ENCODE measurements around the gene ISLR.
A peak's percentile ranks its signal among the peaks of the same experiment; 100 is the strongest.

ISLR gene

DNA sequence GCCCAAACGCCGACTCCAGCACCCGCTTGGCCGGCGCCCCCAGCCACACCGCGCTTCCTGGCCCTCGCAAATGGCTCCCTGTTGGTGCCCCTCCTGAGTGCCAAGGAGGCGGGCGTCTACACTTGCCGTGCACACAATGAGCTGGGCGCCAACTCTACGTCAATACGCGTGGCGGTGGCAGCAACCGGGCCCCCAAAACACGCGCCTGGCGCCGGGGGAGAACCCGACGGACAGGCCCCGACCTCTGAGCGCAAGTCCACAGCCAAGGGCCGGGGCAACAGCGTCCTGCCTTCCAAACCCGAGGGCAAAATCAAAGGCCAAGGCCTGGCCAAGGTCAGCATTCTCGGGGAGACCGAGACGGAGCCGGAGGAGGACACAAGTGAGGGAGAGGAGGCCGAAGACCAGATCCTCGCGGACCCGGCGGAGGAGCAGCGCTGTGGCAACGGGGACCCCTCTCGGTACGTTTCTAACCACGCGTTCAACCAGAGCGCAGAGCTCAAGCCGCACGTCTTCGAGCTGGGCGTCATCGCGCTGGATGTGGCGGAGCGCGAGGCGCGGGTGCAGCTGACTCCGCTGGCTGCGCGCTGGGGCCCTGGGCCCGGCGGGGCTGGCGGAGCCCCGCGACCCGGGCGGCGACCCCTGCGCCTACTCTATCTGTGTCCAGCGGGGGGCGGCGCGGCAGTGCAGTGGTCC lies 39.7 kb upstream of the ISLR start:
- H3K27me3 Mint-ChIP-seq: peaks cover 98% of the 10 kb centered on the region
- ATAC-seq: no peak
- H3K9me3 Mint-ChIP-seq: no peaks in the 10 kb centered on the region
- H3K36me3 Mint-ChIP-seq: no peaks in the 10 kb centered on the region
- H3K4me3 Mint-ChIP-seq: no peak overlapping the region
- H3K4me1 Mint-ChIP-seq: peaks cover 46% of the 10 kb centered on the region
- H3K27ac Mint-ChIP-seq: no peak overlapping the region

- H3K27me3 Mint-ChIP-seq: peaks cover 98% of the 10 kb centered on the region
- no peak overlapping the region for H3K27ac Mint-ChIP-seq
- no peak overlapping the region for H3K4me3 Mint-ChIP-seq
- H3K4me1 Mint-ChIP-seq: peaks cover 39% of the 10 kb centered on the region
- H3K36me3 Mint-ChIP-seq: no peaks in the 10 kb centered on the region
- no peak for ATAC-seq
- no peaks in the 10 kb centered on the region for H3K9me3 Mint-ChIP-seq
Measured at GRCh38 chr15:74134387-74135027, 39.0 kb upstream of the ISLR start.

- H3K4me3 Mint-ChIP-seq: peak overlapping the region; percentile 42
- H3K27me3 Mint-ChIP-seq: peaks cover 94% of the 10 kb centered on the region
- no peak for ATAC-seq
- H3K9me3 Mint-ChIP-seq: no peaks in the 10 kb centered on the region
- H3K4me1 Mint-ChIP-seq: peaks cover 35% of the 10 kb centered on the region
- H3K36me3 Mint-ChIP-seq: no peaks in the 10 kb centered on the region
- no peak overlapping the region for H3K27ac Mint-ChIP-seq
Measured at GRCh38 chr15:74135041-74135565, 38.4 kb upstream of the ISLR start.

GRCh38 chr15:74136540-74136813 lies 37.0 kb upstream of the ISLR start:
- no peak for ATAC-seq
- H3K4me3 Mint-ChIP-seq: peak overlapping the region; percentile 48
- H3K27me3 Mint-ChIP-seq: peaks cover 80% of the 10 kb centered on the region
- H3K36me3 Mint-ChIP-seq: no peaks in the 10 kb centered on the region
- no peak overlapping the region for H3K27ac Mint-ChIP-seq
- H3K9me3 Mint-ChIP-seq: no peaks in the 10 kb centered on the region
- peaks cover 25% of the 10 kb centered on the region for H3K4me1 Mint-ChIP-seq

DNA sequence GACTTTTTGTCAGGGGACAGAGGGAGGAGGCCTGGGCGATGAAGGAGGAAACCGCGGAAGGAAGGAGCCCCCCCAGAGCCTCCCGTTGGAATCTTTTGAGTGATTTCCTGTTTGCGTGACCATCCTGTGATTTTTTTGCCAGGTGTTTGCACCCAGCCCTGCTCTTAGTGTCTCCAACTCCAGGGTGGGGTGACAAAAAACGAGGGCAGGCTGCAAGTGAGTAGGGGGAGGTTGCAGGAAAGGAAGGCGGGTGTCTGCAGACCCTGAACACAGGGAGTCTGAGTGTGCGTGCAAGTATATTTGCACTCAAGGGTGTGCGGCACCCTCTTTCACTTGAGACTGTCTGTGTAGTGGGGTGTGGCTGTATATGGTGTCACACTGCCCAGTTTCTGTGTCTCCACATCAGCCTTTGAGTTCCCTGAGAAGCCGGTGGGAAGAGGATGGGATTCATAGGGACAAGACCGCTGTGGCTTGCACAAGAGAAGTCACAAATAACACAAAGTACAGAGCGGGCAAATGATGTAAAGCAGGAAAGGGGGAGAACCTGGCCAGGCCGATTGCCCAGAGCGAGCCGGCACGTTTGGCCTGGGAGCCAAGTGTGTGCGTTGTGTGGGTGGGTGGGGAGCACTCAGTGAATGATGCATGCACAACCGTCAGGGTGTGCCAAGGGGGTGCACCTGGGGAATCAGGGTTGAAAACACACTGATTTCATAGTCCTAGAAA lies 36.5 kb upstream of the ISLR start:
- Mint-ChIP-seq H3K27ac (no peak overlapping the region), H3K9me3 (no peaks in the 10 kb centered on the region), H3K4me1 (peaks cover 25% of the 10 kb centered on the region), H3K27me3 (peaks cover 75% of the 10 kb centered on the region), H3K36me3 (no peaks in the 10 kb centered on the region), H3K4me3 (peak overlapping the region; percentile 48)
- ATAC-seq: no peak

DNA sequence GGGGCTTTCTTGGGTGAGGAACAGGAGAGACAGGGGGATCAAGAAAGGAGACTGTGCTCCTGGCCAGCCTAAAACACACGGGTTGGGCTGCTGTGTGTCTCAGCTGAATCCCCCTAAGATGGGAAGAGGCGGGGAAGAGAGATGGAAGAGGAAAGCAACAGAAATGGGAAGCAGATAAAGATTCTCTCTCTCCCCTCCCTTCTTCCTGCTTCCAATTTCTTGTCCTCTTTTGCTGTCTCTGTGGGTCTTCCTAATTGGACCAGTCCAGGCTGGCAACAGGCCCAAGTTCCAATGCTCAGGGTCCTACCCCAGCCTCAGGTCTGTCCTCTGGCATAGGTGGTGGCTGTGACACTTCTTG lies 36.0 kb upstream of the ISLR start:
- ATAC-seq: no peak
- Mint-ChIP-seq H3K4me1 (peaks cover 25% of the 10 kb centered on the region), H3K27ac (no peak overlapping the region), H3K9me3 (no peaks in the 10 kb centered on the region), H3K4me3 (no peak overlapping the region), H3K27me3 (peaks cover 70% of the 10 kb centered on the region), H3K36me3 (no peaks in the 10 kb centered on the region)

DNA sequence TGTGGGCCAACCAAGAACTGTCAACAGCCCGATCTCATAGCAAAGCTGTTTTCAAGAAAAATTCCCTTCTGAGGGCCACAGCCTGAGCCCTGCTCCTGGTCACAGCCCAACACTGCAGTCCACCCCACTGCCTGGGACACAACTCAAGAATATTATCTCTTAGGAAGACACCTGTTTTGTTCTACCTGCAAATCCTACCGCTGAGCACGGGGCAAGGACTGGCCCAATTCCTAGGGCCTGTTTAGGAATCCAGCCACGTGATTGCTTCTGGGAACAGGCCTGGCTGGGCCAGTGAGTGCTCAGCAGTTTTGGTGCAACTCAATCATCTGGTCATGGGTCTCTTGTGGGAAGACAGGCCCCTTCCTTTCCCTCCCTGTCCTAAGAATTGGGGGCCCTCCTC lies 34.9 kb upstream of the ISLR start:
- Mint-ChIP-seq H3K4me1 (peaks cover 25% of the 10 kb centered on the region), H3K36me3 (no peaks in the 10 kb centered on the region), H3K27me3 (peaks cover 59% of the 10 kb centered on the region), H3K9me3 (no peaks in the 10 kb centered on the region), H3K27ac (no peak overlapping the region), H3K4me3 (no peak overlapping the region)
- no peak for ATAC-seq

- Mint-ChIP-seq H3K36me3 (no peaks in the 10 kb centered on the region), H3K4me1 (peaks cover 10% of the 10 kb centered on the region), H3K27ac (no peak overlapping the region), H3K4me3 (no peak overlapping the region), H3K27me3 (peaks cover 52% of the 10 kb centered on the region), H3K9me3 (no peaks in the 10 kb centered on the region)
- ATAC-seq: no peak
Measured at GRCh38 chr15:74141591-74141990, 31.9 kb upstream of the ISLR start.

DNA sequence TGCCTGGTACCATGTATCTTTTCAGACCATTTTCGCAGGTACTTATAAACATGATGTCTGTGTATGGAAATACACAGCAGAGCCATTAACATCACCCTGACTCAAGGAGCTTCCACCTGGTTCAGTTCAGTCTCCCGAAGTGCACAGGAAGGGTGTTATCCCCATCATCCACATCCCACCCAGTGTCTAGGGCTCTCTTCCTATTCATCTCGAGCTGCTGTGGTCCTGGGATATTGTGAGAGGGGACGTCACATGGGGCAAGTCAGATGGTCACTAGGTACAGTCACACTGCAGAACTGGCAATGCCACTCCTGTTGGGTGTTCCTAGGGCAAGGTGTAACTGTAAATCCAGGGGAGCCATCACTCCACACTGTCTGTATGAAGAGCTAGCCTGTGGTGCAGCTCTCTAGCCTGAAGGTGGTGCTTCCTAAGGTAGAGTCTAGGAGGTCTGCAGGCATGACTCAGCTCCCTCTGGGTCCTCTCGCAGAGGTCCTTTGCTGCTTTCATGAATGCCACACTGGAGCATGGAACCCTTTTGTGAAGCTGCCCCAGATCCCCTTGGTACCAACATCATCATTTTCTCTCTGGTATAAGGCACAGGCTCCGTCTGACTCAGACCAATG lies 29.2 kb upstream of the ISLR start:
- peaks cover 6% of the 10 kb centered on the region for H3K9me3 Mint-ChIP-seq
- H3K4me1 Mint-ChIP-seq: no peaks in the 10 kb centered on the region
- no peak overlapping the region for H3K4me3 Mint-ChIP-seq
- H3K27ac Mint-ChIP-seq: no peak overlapping the region
- H3K27me3 Mint-ChIP-seq: peaks cover 49% of the 10 kb centered on the region
- ATAC-seq: no peak
- no peaks in the 10 kb centered on the region for H3K36me3 Mint-ChIP-seq

GRCh38 chr15:74146277-74146800 lies 27.2 kb upstream of the ISLR start:
- Mint-ChIP-seq H3K4me1 (no peaks in the 10 kb centered on the region), H3K27ac (no peak overlapping the region), H3K36me3 (no peaks in the 10 kb centered on the region), H3K4me3 (no peak overlapping the region), H3K9me3 (peaks cover 6% of the 10 kb centered on the region), H3K27me3 (peaks cover 60% of the 10 kb centered on the region)
- ATAC-seq: no peak

DNA sequence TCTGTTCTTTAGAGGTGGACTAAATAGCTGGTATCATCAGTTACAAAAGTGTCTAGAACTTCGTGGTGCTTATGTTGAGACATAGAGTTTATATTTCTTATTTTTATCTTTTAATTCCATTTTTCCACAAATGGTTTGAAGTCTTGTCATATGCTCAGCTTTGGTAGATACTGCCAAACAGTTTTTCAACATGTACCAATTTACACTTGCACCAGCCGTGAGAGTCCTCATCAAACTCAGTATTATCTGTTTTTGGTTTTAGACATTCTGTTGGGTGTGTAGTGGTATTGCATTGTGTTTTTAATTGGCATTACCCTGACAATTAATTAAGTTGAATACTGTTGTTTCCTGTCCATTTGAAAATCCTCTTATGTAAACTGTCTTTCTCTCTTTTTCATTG lies 26.5 kb upstream of the ISLR start:
- ATAC-seq: no peak
- Mint-ChIP-seq H3K36me3 (no peaks in the 10 kb centered on the region), H3K9me3 (peaks cover 6% of the 10 kb centered on the region), H3K27ac (no peak overlapping the region), H3K27me3 (peaks cover 67% of the 10 kb centered on the region), H3K4me3 (no peak overlapping the region), H3K4me1 (no peaks in the 10 kb centered on the region)

GRCh38 chr15:74155766-74156417 lies 17.6 kb upstream of the ISLR start:
- Mint-ChIP-seq H3K27me3 (peaks cover 52% of the 10 kb centered on the region), H3K9me3 (no peaks in the 10 kb centered on the region), H3K36me3 (no peaks in the 10 kb centered on the region), H3K27ac (no peak overlapping the region), H3K4me3 (no peak overlapping the region), H3K4me1 (peaks cover 11% of the 10 kb centered on the region)
- ATAC-seq: no peak

DNA sequence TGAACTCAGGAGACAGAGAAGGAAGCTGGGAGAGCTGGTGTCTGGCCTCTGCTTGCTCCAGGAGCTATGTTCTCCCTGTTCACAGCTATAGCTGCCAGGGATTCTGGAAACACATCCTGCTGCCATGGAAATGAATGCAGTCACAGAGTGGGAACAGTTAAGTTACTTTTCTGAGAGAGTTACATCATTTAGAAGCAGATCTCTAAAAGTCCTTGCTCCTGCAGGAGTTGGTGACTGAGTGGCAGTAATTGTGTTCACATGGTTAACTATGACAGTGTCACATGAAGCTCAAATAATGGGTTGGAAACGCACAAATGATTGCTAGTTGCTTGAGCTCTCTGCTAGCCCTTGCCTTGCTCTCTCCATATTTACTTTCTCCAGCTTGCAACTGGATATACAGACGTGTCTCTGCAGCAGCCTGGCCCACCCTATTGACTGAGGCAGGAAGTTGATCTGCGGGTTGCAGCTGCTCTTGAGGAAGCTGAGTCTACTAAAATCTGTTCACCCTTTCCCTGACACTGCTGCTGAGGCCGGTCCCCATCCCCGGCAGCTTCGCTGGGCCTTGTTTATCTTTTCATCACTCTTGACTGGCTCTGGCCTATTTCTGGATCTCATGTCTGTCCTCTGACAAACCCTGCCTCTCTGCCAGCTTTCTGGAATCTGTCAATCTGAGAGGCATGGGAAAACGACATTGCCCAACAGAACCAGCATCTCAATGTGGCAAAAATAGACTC lies 16.7 kb upstream of the ISLR start:
- H3K36me3 Mint-ChIP-seq: no peaks in the 10 kb centered on the region
- H3K9me3 Mint-ChIP-seq: no peaks in the 10 kb centered on the region
- H3K4me3 Mint-ChIP-seq: no peak overlapping the region
- H3K27me3 Mint-ChIP-seq: peaks cover 51% of the 10 kb centered on the region
- H3K4me1 Mint-ChIP-seq: peaks cover 11% of the 10 kb centered on the region
- ATAC-seq: no peak
- H3K27ac Mint-ChIP-seq: no peak overlapping the region
